Retina (tissue), 1 donor: ENCODE data around the gene CRTC1.

Experiments
- DNase-seq: peaks from one replicate; pipeline ENCODE4 v3.0.0-alpha.2; 2016

CRTC1 gene

GRCh38 chr19:18683109-18683957 lies at the start of gene CRTC1:
Gene CRTC1 (plus strand): TSS chr19:18683680. CDS start chr19:18683703, 23 bp downstream.
- DNase-seq: peak; percentile 85

- peak; percentile 61 for DNase-seq
Observed at GRCh38 chr19:18634612-18635297, 48.7 kb upstream of the CRTC1 start.

GRCh38 chr19:18635831-18636182 lies 47.7 kb upstream of the CRTC1 start:
- no peak for DNase-seq

GRCh38 chr19:18636183-18636968 lies 47.1 kb upstream of the CRTC1 start:
- DNase-seq: peak; percentile 88

- no peak for DNase-seq
Observed at GRCh38 chr19:18636969-18637629, 46.4 kb upstream of the CRTC1 start, which contains the start of gene KLHL26. Gene KLHL26 (plus strand): TSS chr19:18637028. CDS start chr19:18637055, 27 bp downstream.

GRCh38 chr19:18637673-18638630 lies 45.5 kb upstream of the CRTC1 start:
- peak; percentile 25 for DNase-seq

GRCh38 chr19:18639706-18640243 lies 43.7 kb upstream of the CRTC1 start:
- no peak for DNase-seq

- no peak for DNase-seq
Observed at GRCh38 chr19:18644196-18645034, 39.1 kb upstream of the CRTC1 start.

- no peak for DNase-seq
Observed at GRCh38 chr19:18645035-18645511, 38.4 kb upstream of the CRTC1 start.

- peak; percentile 41 for DNase-seq
Observed at GRCh38 chr19:18646535-18647370, 36.7 kb upstream of the CRTC1 start.

- DNase-seq: no peak
Observed at GRCh38 chr19:18647371-18647767, 36.1 kb upstream of the CRTC1 start.

GRCh38 chr19:18647807-18648206 lies 35.7 kb upstream of the CRTC1 start:
- DNase-seq: no peak

GRCh38 chr19:18648973-18649315 lies 34.5 kb upstream of the CRTC1 start:
- peak; percentile 52 for DNase-seq

- DNase-seq: peak; percentile 74
Observed at GRCh38 chr19:18649371-18650020, 34.0 kb upstream of the CRTC1 start.

- peak; percentile 59 for DNase-seq
Observed at GRCh38 chr19:18650021-18650390, 33.5 kb upstream of the CRTC1 start.

- peak; percentile 38 for DNase-seq
Observed at GRCh38 chr19:18650468-18651041, 32.9 kb upstream of the CRTC1 start.

GRCh38 chr19:18651300-18651699 lies 32.2 kb upstream of the CRTC1 start:
- no peak for DNase-seq

- no peak for DNase-seq
Observed at GRCh38 chr19:18651733-18652132, 31.7 kb upstream of the CRTC1 start.
